GM18873 (cell line): Measurements from ENCODE around the gene NOMO2.
"Not testable (repeated sequence)": the region's sequence is repeated elsewhere in the genome, so short reads cannot be mapped to it uniquely, and the experiment has no call there.

Source experiments
- ATAC-seq: cut with Tn5 transposase; IDR thresholded peaks from one replicate; pipeline ENCODE4 v1.9.1; 2021; ENCODE audit warnings: mild to moderate bottlenecking, moderate library complexity, moderate number of reproducible peaks; ENCODE audit not compliant: unreplicated experiment, low FRiP score

NOMO2 gene

DNA sequence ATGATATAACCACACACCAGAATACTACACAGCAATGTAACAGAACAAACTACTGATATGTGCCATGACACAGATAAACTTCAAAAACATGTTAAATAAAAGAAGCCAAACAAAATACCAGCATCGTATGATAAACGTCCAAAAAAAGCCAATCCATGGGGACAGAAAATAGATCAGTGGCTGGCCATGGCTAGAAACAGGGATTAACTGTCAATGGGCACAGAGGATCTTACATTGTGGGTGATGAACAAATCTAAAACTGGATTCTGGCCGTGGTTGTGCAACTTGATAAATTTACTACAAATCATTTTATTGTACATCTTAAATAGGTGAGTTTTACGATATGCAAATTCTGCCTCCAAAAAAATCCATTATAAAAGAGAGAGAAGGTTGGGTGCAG, 35.4 kb downstream of the NOMO2 start:
- not testable (repeated sequence) for ATAC-seq

- not testable (repeated sequence) for ATAC-seq
Measured at GRCh38 chr16:18525882-18526482, 35.9 kb downstream of the NOMO2 start.

GRCh38 chr16:18522637-18523036, 39.3 kb downstream of the NOMO2 start:
- ATAC-seq: not testable (repeated sequence)

DNA sequence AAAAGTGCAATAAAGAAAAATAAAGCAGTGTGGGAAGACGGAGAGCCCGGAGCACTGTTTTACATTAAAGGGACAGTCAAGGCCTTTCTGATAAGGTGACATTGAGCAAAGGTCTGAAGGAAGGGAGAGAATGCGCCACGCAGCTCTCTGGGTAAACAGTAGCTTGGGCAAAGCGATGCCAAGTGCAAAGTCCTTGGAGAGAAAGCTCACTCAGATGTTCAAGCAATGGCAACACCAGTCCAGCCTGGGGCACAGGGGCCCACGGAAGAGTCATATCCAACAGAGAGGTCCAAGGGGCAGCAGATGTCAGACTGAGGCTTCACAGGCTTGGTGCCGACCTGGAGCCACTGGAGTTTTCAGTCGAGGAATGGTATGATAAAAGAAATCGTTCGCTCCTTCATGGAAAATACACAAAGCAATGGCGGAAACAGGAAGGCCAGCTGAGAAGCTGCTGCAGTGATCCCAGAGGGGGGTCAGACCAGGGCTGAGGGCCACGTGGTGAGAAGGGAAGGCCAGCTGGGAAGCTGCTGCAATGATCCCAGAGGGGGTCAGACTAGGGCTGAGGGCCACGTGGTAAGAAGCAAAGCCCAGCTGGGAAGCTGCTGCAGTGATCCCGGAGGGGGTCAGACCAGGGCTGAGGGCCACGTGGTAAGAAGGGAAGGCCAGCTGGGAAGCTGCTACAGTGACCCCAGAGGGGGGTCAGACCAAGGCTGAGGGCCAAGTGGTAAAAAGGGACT, 40.3 kb downstream of the NOMO2 start:
- not testable (repeated sequence) for ATAC-seq

- not testable (repeated sequence) for ATAC-seq
Measured at GRCh38 chr16:18518536-18519283, 43.2 kb downstream of the NOMO2 start.

- not testable (repeated sequence) for ATAC-seq
Measured at GRCh38 chr16:18498430-18498829, 63.5 kb downstream of the NOMO2 start.

DNA sequence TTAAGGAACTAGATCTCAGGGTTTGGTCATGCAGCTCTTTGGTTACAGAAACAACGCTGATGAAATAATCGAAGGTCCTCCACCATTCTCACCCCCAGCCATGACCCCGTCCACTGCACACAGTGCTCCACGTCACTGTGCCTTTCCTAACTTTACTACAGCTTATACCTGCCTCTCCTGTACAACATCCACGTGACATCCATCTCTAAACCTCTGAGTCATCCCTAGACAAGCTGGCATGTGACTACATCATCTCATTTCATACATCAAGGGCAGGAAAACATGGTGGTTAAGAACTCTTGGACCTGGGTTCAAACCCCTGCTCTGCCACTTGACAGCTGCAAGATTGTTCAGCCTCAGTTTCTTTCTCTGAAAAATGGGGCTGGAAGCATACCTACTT, 64.9 kb downstream of the NOMO2 start:
- not testable (repeated sequence) for ATAC-seq

- not testable (repeated sequence) for ATAC-seq
Measured at GRCh38 chr16:18492118-18492897, 69.6 kb downstream of the NOMO2 start.

DNA sequence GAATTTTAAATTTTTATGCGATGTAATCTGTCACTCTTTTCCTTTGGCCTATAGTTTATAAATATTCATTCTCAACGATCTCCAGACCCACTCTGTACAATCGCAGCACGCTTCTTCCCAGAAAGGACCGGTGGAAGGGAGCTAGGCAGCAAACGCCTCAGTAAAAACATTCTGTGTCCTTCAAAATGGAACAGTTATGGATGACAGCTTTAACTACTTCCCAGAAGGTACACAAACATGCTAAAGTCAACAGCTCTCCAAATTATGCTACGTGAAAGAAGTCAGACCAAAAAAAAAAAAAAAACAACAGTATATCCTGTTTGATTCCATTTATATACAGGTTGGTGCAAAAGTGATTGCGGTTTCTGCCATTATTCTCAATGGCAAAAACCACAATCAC, 125.9 kb downstream of the NOMO2 start:
- ATAC-seq: not testable (repeated sequence)

DNA sequence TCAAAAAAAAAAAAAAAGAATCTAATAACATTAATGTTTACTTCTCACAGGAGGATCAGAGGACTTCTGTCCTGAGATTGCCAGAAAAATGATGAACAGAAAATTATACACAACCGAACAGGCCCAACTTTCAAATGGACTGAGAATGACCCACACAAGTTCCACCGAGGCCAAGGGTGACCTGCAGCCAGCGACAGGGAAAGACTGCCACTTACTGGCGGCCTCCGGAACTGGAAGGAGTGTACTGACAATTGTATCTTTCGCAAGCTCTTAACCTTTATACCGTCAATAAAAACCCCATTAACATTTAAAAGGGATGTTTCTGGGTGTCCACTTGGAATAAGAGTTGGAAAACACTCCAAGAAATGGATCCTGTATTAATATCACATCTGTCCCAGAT, 146.1 kb downstream of the NOMO2 start:
- not testable (repeated sequence) for ATAC-seq

GRCh38 chr16:18409532-18410293, 152.2 kb downstream of the NOMO2 start:
- not testable (repeated sequence) for ATAC-seq

DNA sequence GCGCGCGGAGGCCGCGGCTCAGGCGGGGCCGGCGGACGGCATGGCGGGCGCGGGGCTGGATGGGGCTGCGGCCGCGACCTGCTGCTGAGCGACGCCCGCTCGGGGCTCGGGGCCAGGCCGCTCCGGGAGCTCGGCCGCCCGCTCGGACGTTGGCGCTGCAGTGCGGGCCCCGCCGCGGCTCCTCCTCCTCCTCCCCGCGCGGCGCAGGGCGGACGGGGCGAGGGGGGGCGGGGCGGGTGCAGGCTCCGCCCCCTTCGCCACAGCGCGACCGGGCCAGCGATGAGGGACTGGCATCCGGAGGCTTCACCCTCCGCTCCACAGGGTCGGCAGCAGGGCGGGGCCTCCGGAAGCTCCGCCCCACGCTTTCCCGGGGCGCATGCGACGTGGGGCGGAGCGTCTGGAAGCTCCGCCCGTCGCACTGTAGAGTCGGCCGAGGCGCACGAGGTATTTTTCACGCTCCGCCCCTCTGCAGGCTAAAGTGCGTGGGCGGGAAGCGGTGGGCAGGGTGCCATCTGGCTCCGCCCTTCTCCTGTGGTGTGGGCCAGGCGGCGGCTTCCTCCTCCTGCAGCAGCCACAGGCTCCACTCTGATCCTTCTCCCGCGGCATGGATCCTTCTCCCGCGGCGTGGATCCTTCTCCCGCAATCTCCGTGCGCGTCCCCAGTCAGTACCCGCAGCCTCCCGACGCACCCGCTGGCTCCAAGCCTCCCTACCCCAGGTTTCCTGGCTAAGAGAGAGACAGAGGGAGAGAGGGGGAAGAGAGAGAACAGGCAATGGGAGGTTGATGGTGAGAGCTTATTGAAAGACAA, 159.8 kb downstream of the NOMO2 start:
- not testable (repeated sequence) for ATAC-seq

DNA sequence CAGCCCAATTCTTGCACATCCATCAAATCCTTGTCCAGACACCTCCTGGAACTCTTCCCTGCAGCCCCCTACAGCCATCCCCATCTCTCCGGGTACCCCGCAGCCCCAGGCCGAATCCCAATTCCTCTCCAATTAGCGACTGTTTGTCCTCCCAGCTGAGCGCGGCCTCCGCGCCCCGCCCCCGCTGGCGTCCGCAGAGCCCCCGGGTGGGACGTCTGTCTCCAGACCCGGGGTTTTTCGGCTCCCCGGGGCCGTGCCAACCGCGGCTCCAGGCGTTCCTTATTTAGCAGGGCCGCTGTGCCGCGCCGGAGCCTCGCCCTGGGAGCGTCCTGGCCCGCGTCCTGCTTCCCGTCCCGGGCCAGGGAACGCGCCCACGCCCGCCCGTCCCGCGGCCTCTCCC, 160.7 kb downstream of the NOMO2 start:
- ATAC-seq: not testable (repeated sequence)

DNA sequence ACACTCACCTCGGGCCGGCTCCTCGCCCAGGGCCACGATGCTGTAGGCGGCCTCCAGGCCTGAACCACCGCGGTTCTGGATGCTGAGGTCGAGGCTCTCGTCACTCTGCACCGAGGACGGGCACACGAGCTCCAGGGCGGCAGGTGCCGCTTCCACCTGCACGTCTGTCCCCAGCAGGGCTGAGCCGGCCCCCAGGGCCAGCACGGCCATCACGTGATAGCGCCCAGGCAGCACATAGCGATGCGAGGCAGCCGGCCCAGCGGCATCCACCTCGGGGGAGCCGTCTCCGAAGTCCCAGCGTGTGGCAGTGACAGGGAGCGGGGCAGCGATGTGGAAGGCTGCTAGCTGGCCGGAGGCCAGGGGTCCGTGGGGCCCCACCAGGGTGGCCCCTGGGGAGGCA, 167.5 kb downstream of the NOMO2 start:
- ATAC-seq: not testable (repeated sequence)

DNA sequence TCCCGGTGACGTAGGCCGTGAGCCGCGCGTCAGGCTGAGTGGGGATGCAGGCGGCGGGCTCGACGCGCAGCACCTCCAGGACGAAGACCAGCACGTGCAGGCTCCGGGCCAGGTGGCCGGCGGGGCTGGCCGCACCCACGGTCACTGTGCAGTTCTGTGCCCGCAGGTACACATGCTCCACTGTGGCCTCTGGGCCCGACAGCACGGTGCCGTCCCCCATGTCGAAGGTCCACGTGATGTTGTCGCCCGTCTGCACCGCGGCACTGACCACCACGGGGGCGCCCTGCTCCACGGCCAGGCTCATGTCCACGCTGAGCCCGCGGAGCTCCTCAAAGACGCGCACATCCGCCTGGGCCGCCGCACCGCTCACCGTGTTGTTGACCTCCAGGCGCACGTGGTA, 174.1 kb downstream of the NOMO2 start:
- ATAC-seq: not testable (repeated sequence)

DNA sequence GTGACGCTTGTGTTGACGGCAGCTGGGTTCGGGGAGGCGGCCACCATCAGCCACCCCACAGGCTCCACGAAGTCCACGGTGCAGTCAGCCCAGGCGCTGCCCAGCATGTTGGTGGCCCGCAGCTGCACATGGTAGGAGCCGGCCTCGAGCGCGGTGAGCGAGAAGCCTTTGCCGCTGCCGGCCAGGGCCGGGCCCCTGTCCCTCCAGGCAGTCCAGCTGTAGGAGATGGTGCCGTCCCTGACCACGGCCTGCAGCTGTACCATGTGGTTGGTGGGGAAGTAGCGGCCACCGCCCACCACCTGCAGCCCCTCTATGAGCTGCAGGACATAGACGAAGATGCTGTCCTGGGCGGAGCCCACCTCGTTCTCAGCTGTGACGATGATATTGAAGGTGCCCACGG, 175.4 kb downstream of the NOMO2 start:
- not testable (repeated sequence) for ATAC-seq

DNA sequence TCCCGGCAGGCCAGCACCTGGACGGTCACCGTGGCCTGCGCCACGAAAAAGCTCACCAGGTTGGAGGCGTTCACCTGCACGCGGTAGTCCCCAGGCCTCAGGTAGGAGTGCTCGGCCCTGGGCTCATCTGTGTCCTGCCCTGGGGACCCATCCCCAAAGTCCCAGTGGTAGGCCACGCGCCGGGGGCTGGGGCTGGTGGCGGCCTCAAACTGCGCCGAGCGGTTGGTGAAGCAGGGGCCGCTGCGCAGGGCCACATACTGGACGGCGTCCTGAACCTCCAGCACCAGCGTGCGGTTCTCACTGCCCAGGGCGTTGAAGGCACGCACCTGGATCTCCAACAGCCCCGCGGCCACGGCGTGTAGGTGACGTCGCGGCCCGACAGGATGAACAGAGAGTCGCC, 176.6 kb downstream of the NOMO2 start:
- ATAC-seq: not testable (repeated sequence)

GRCh38 chr16:18384869-18385268, 177.0 kb downstream of the NOMO2 start:
- not testable (repeated sequence) for ATAC-seq

DNA sequence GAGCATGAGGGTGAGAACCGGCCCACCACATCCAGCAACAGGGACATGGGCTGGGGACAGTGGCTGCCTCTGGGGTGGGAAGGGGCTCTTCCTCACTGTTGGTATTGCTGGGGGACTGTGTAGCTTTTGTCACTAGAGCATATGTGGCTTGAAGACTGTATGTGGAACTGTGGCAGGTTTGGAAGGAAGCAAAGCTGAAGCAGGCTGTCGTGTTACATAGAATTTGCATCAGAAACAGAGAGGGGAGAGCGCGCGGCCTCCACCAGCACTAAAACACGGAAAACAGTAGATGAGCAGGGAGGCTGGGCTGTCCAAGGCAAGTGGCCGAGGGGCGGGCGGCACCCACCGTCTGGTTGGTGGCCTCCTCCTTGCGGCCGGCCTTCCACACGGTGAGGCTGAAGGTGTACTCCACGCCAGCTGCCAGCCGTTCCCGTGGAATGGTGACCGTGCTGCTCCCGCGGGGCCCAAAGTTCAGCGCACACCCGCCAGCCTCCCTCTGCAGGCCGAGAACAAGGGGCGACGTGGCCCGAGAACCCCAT, 177.7 kb downstream of the NOMO2 start:
- ATAC-seq: not testable (repeated sequence)
